T-cell (primary cell): Measurements from ENCODE around the gene KRT16. TPM values are rescaled to one million over a fixed set of nuclear protein-coding genes. Genes with fewer than 3 reads are reported as not detected.
"Not testable (repeated sequence)": the region's sequence is repeated elsewhere in the genome, so short reads cannot be mapped to it uniquely, and the experiment has no call there.

Source experiments
- ATAC-seq, 4 experiments: fragments of 200-7000 bp in 3 of 4; fragments of 150-1000 bp in 1 of 4; cut with Tn5 transposase; replicated peaks in 1 of 4; 1 replicate in 3 of 4; 2 replicates in 1 of 4; pipeline ENCODE4 v1.10.0; 2021; ENCODE audit warnings: moderate library complexity in 3 of 4, mild to moderate bottlenecking in 2 of 4, moderate number of reproducible peaks in 1 of 4
- CTCF ChIA-PET, 2 donors: fragments of 300-600 bp; sonication (Branson Sonifier 250); formaldehyde crosslinking; loops; one replicate each; lab custom pipeline; 2022; ENCODE audit warnings: antibody characterized with exemption in 2 of 2; lab: Charles Lee
- POLR2A ChIA-PET, 2 donors: fragments of 300-600 bp; sonication (Branson Sonifier 250); formaldehyde crosslinking; loops; one replicate each; lab custom pipeline; 2022; ENCODE audit warnings: antibody characterized with exemption in 2 of 2; lab: Charles Lee
- DNase-seq, 35 experiments: peaks; one replicate each; pipeline versions ENCODE4 v3.0.0 to v3.0.0-alpha.2; 2013 to 2023
- H3K27ac ChIP-seq: one replicate; pipeline ENCODE4 v1.5.1; 2013; ENCODE audit warnings: low read length
- H3K27me3 ChIP-seq, 2 experiments: replicated peaks in 1 of 2; 1 replicate in 1 of 2; 2 replicates in 1 of 2; pipeline versions ENCODE4 v1.6.1 to v1.7.0; 2013; ENCODE audit warnings: low read length in 1 of 2, mixed read lengths in 1 of 2; ENCODE audit not compliant: control insufficient read depth in 2 of 2, insufficient read depth in 2 of 2; ENCODE audit errors: extremely low read depth in 1 of 2
- H3K36me3 ChIP-seq, 2 donors: 1 replicate in 1 of 2; 2 replicates in 1 of 2; pipeline versions ENCODE4 v1.6.1 to v1.7.0; 2013; ENCODE audit warnings: low read length in 1 of 2; ENCODE audit not compliant: control insufficient read depth in 2 of 2, insufficient read depth in 1 of 2; ENCODE audit errors: extremely low read depth in 1 of 2
- H3K4me1 ChIP-seq, 2 experiments: 1 replicate in 1 of 2; 2 replicates in 1 of 2; pipeline versions ENCODE4 v1.6.1 to v1.7.0; 2013; ENCODE audit warnings: low read length in 2 of 2, mixed read lengths in 1 of 2; ENCODE audit not compliant: insufficient read depth in 2 of 2, control insufficient read depth in 1 of 2; ENCODE audit errors: extremely low read depth in 1 of 2
- H3K4me3 ChIP-seq, 2 donors: 1 replicate in 1 of 2; 2 replicates in 1 of 2; pipeline versions ENCODE4 v1.5.1 to v1.7.0; 2013; ENCODE audit warnings: mild to moderate bottlenecking in 2 of 2, low read length in 1 of 2, moderate library complexity in 1 of 2; ENCODE audit not compliant: control insufficient read depth in 1 of 2; ENCODE audit errors: extremely low read depth in 1 of 2
- H3K9me3 ChIP-seq: 2 replicates; pipeline ENCODE4 v1.7.0; 2013
- H3K27ac Mint-ChIP-seq, 2 donors: one replicate each; pipeline ENCODE4 v1.8.0; 2020 to 2021; ENCODE audit warnings: mild to moderate bottlenecking in 2 of 2, mixed read lengths in 2 of 2
- H3K27me3 Mint-ChIP-seq, 2 donors: one replicate each; pipeline ENCODE4 v1.8.0; 2021 to 2022; ENCODE audit warnings: mixed read lengths in 2 of 2
- H3K36me3 Mint-ChIP-seq: one replicate; pipeline ENCODE4 v1.8.0; 2021; ENCODE audit warnings: mixed read lengths
- H3K4me1 Mint-ChIP-seq, 3 donors: one replicate each; pipeline ENCODE4 v1.8.0; 2020 to 2022; ENCODE audit warnings: mixed read lengths in 3 of 3, mild to moderate bottlenecking in 1 of 3
- H3K4me3 Mint-ChIP-seq, 3 donors: one replicate each; pipeline ENCODE4 v1.8.0; 2020 to 2022; ENCODE audit warnings: mild to moderate bottlenecking in 3 of 3, mixed read lengths in 3 of 3, moderate library complexity in 3 of 3
- H3K9me3 Mint-ChIP-seq, 3 donors: one replicate each; pipeline ENCODE4 v1.8.0; 2020 to 2022; ENCODE audit warnings: mixed read lengths in 3 of 3
- WGBS: methylation state at CpG from one replicate; pipeline ENCODE4 v1.1.5; 2013; ENCODE audit warnings: missing lambda C conversion rate; ENCODE audit not compliant: insufficient coverage; 5-methylcytosine and 5-hydroxymethylcytosine counted together
- total RNA-seq, 35 experiments: library from RNA in 6 of 35; stranded (reverse) in 6 of 35; fragments of 120-200 nt in 1 of 35; gene quantifications; one replicate each; pipeline versions ENCODE4 v1.2.1 to v1.2.4 and lab custom pipeline; 2013 to 2026

The KRT16 gene
- total RNA-seq, 5 donors from 2014 or later (not counting 1 experiment from before 2014, with no cell fraction given), result not detected

- ATAC-seq (no peak), DNase-seq (no peak)
- Histone ChIP-seq H3K27me3 (peaks cover 3 to 63% of the 10 kb centered on the region in 2 experiments), H3K4me3 (no peak overlapping the region), H3K27ac (no peak overlapping the region), H3K4me1 (no peaks in the 10 kb centered on the region), H3K9me3 (no peaks in the 10 kb centered on the region), H3K36me3 (no peaks in the 10 kb centered on the region)
- no peaks in the 10 kb centered on the region for H3K9me3 Mint-ChIP-seq
- H3K27ac Mint-ChIP-seq, result no peak overlapping the region
- H3K36me3 Mint-ChIP-seq, result no peaks in the 10 kb centered on the region
- H3K27me3 Mint-ChIP-seq, result peaks cover 44 to 71% of the 10 kb centered on the region in 2 donors
- no peak overlapping the region for H3K4me3 Mint-ChIP-seq
- ChIA-PET CTCF (no interaction called here), POLR2A (no interaction called here)
- WGBS, result 36% methylated on average over 1 of the region's 1 CpG
- no peaks in the 10 kb centered on the region for H3K4me1 Mint-ChIP-seq
These were observed 31.7 kb downstream of the KRT16 start for GRCh38 chr17:41580687-41581365.

- no peak overlapping the region for H3K27ac ChIP-seq
- ATAC-seq (no peak), DNase-seq (no peak)
- CTCF ChIA-PET, result no interaction called here
- 58% methylated on average over 2 of the region's 2 CpGs for WGBS
- H3K27me3 ChIP-seq, result peaks cover 3 to 64% of the 10 kb centered on the region in 2 experiments
- H3K27ac Mint-ChIP-seq, result no peak overlapping the region
- H3K4me1 Mint-ChIP-seq, result no peaks in the 10 kb centered on the region
- POLR2A ChIA-PET, result no interaction called here
- no peaks in the 10 kb centered on the region for H3K4me1 ChIP-seq
- no peaks in the 10 kb centered on the region for H3K9me3 Mint-ChIP-seq
- H3K27me3 Mint-ChIP-seq, result peaks cover 44 to 71% of the 10 kb centered on the region in 2 donors
- H3K4me3 Mint-ChIP-seq, result no peak overlapping the region
- no peaks in the 10 kb centered on the region for H3K9me3 ChIP-seq
- no peaks in the 10 kb centered on the region for H3K36me3 ChIP-seq
- no peak overlapping the region for H3K4me3 ChIP-seq
- no peaks in the 10 kb centered on the region for H3K36me3 Mint-ChIP-seq
These were observed 32.4 kb downstream of the KRT16 start for GRCh38 chr17:41580244-41580575.

- Mint-ChIP-seq H3K9me3 (no peaks in the 10 kb centered on the region), H3K27ac (no peak overlapping the region), H3K36me3 (no peaks in the 10 kb centered on the region), H3K4me3 (no peak overlapping the region), H3K27me3 (peaks cover 44 to 73% of the 10 kb centered on the region in 2 donors), H3K4me1 (no peaks in the 10 kb centered on the region)
- DNase-seq (peak; percentile 2 to 71 (median 43)), ATAC-seq (peak; percentile 57 to 69 (median 60))
- no peak overlapping the region for H3K4me3 ChIP-seq
- H3K27ac ChIP-seq, result no peak overlapping the region
- ChIA-PET POLR2A (interaction anchor here in 1 of 2 donors (0.5 kb wide), 1 partner anchor 747 kb away, joined by 3 read pairs; no protein-coding TSS in a partner anchor), CTCF (interaction anchor here in 1 of 2 donors (0.6 kb wide), 1 partner anchor 69 kb away, joined by 8 read pairs; no protein-coding TSS in a partner anchor)
- H3K27me3 ChIP-seq, result peaks cover 3 to 64% of the 10 kb centered on the region in 2 experiments
- H3K9me3 ChIP-seq, result no peaks in the 10 kb centered on the region
- no peaks in the 10 kb centered on the region for H3K4me1 ChIP-seq
- WGBS, result 10% methylated on average over 9 of the region's 18 CpGs
- H3K36me3 ChIP-seq, result no peaks in the 10 kb centered on the region
These were observed 32.9 kb downstream of the KRT16 start for GRCh38 chr17:41579484-41580243.

GRCh38 chr17:41578971-41579370 lies 33.6 kb downstream of the KRT16 start:
- POLR2A ChIA-PET, result interaction anchor here in 1 of 2 donors (0.5 kb wide), 1 partner anchor 747 kb away, joined by 3 read pairs; no protein-coding TSS in a partner anchor
- 93% methylated on average over 3 of the region's 5 CpGs for WGBS
- no peak overlapping the region for H3K4me3 Mint-ChIP-seq
- no peaks in the 10 kb centered on the region for H3K36me3 Mint-ChIP-seq
- Histone ChIP-seq H3K36me3 (no peaks in the 10 kb centered on the region), H3K27me3 (peaks cover 3 to 67% of the 10 kb centered on the region in 2 experiments), H3K9me3 (no peaks in the 10 kb centered on the region), H3K4me3 (no peak overlapping the region), H3K27ac (no peak overlapping the region), H3K4me1 (no peaks in the 10 kb centered on the region)
- peaks cover 44 to 69% of the 10 kb centered on the region in 2 donors for H3K27me3 Mint-ChIP-seq
- H3K9me3 Mint-ChIP-seq, result no peaks in the 10 kb centered on the region
- CTCF ChIA-PET, result interaction anchor here in 1 of 2 donors (0.6 kb wide), 1 partner anchor 70 kb away, joined by 8 read pairs; no protein-coding TSS in a partner anchor
- no peaks in the 10 kb centered on the region for H3K4me1 Mint-ChIP-seq
- no peak for DNase-seq
- ATAC-seq, result no peak
- H3K27ac Mint-ChIP-seq, result no peak overlapping the region

DNA sequence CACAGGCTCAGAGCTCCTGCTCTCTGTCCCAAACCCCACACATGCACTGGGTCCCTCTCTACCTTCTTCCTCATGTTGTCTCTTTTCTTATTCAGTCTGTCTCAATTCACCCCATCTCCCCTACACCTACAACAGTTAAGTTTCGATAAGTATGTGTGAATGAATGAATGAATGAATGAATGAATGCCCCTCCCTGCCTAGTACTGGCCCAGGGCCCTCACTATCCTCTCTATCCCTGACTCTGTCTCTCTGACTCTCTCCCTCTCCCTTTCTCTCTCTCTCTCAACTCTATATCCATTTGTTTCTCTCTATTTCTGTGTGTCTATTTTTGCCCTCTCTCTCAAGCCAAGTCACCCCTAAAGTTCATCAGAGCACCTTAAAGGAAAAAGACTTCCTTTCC lies 34.0 kb downstream of the KRT16 start:
- Mint-ChIP-seq H3K27ac (no peak overlapping the region), H3K4me1 (no peaks in the 10 kb centered on the region), H3K27me3 (peaks cover 45 to 71% of the 10 kb centered on the region in 2 donors), H3K36me3 (no peaks in the 10 kb centered on the region), H3K4me3 (no peak overlapping the region), H3K9me3 (no peaks in the 10 kb centered on the region)
- Histone ChIP-seq H3K27me3 (peaks cover 3 to 72% of the 10 kb centered on the region in 2 experiments), H3K27ac (no peak overlapping the region), H3K4me1 (no peaks in the 10 kb centered on the region), H3K36me3 (no peaks in the 10 kb centered on the region), H3K9me3 (no peaks in the 10 kb centered on the region), H3K4me3 (no peak overlapping the region)
- ChIA-PET POLR2A (no interaction called here), CTCF (no interaction called here)
- no CpG with 5 or more reads among the region's 1 CpG for WGBS
- no peak for ATAC-seq
- no peak for DNase-seq

DNA sequence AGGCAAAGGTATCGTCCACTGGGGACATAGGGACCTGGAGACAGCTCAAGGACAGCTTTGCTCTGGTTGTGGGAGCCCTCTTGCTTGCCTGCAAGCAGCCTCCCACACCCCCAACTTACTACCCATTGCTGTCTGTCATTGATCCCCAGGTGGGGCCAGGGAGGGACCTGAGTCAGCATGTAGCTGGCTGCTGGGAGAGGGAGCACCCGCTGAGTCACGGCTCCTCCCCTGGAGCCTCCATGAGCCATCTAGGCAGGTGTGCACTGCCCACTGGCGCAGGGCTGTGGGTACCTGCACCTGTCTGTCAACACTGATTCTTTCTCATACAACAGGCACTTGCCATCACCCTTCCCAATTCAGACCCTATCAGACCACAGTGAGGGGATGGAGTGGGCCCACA lies 35.8 kb downstream of the KRT16 start:
- no CpG with 5 or more reads among the region's 4 CpGs for WGBS
- H3K27ac ChIP-seq, H3K9me3 ChIP-seq, H3K4me1 ChIP-seq, H3K4me3 ChIP-seq, CTCF ChIA-PET, H3K27ac Mint-ChIP-seq, H3K4me3 Mint-ChIP-seq, ATAC-seq, H3K36me3 ChIP-seq, H3K36me3 Mint-ChIP-seq, H3K4me1 Mint-ChIP-seq, POLR2A ChIA-PET, H3K9me3 Mint-ChIP-seq, DNase-seq: not testable (repeated sequence)
- H3K27me3 ChIP-seq, result peaks cover 3 to 77% of the 10 kb centered on the region in 2 experiments
- peaks cover 48 to 67% of the 10 kb centered on the region in 2 donors for H3K27me3 Mint-ChIP-seq
